HepG2 (cell line): Measurements from ENCODE around the gene LLGL2. TPM values are rescaled to one million over a fixed set of nuclear protein-coding genes. Genes with fewer than 3 reads are reported as not detected.

Source experiments
- ATAC-seq: fragments of 200-7000 bp; cut with Tn5 transposase; 3 replicates; pipeline ENCODE4 v1.9.1; 2020; ENCODE audit warnings: mild to moderate bottlenecking, moderate library complexity
- BruUV-seq: library from RNA; stranded (reverse); fragments of 400-500 nt; replicated peaks from 2 replicates; lab custom pipeline; 2021; lab: Mats Ljungman, UMichigan
- CTCF ChIA-PET: fragments of 300-600 bp; formaldehyde crosslinking; extraction: SDS; loops from one replicate; lab custom pipeline; 2021; ENCODE audit warnings: low total read pairs, inconsistent platforms, low intra/inter-chr PET ratio; lab: Yijun Ruan, JAX
- POLR2A ChIA-PET: fragments of 350-600 bp; sonication (Branson Sonifier 250); formaldehyde crosslinking; loops from one replicate; lab custom pipeline; 2020; ENCODE audit warnings: antibody characterized with exemption, inconsistent platforms; lab: Yijun Ruan, JAX
- DNase-seq: peaks from one replicate; pipeline ENCODE4 v3.0.0-alpha.2; 2015; ENCODE audit warnings: low spot score
- FAIRE-seq: peaks from 3 replicates; lab custom pipeline; 2011; peaks lifted over from hg19 to GRCh38; lab: Jason Lieb, UNC
- H2AFZ ChIP-seq: one replicate; pipeline ENCODE4 v1.6.1; 2011; ENCODE audit warnings: low read length, inconsistent platforms
- H3K27ac ChIP-seq: fragments of 300-600 bp; 3 replicates; pipeline ENCODE4 v1.8.0; 2011; ENCODE audit warnings: mixed run types, mild to moderate bottlenecking, mixed read lengths, low read length, inconsistent platforms; ENCODE audit not compliant: insufficient read depth; ENCODE audit errors: extremely low read length
- H3K27me3 ChIP-seq, 2 experiments: fragments of 200-600 bp in 1 of 2; 2 replicates in 1 of 2; 3 replicates in 1 of 2; pipeline versions ENCODE4 v1.6.0 to v1.8.0; 2011; ENCODE audit warnings: low read length in 2 of 2, mild to moderate bottlenecking in 2 of 2, moderate library complexity in 2 of 2, inconsistent platforms in 1 of 2; ENCODE audit not compliant: insufficient read depth in 2 of 2, control insufficient read depth in 1 of 2
- H3K36me3 ChIP-seq, 2 experiments: fragments of 200-600 bp in 1 of 2; replicated peaks in 1 of 2; 2 replicates in 1 of 2; 3 replicates in 1 of 2; pipeline versions ENCODE4 v1.5.1 to v1.8.0; 2011; ENCODE audit warnings: low read length in 2 of 2, inconsistent platforms in 1 of 2; ENCODE audit not compliant: insufficient read depth in 2 of 2, control insufficient read depth in 1 of 2
- H3K4me1 ChIP-seq: 2 replicates; pipeline ENCODE4 v1.5.1; 2012; ENCODE audit warnings: low read length, inconsistent platforms; ENCODE audit not compliant: insufficient read depth
- H3K4me2 ChIP-seq: 2 replicates; pipeline ENCODE4 v1.6.0; 2011; ENCODE audit warnings: low read depth, low read length, inconsistent platforms
- H3K4me3 ChIP-seq, 3 experiments: fragments of 200-600 bp in 1 of 3; sonication (generic), shearing (Covaris generic) in 1 of 3; replicated peaks in 1 of 3; 2 replicates each; pipeline ENCODE4 v1.5.1; 2011 to 2016; ENCODE audit warnings: low read length in 3 of 3, inconsistent platforms in 2 of 3, low read depth in 2 of 3, mild to moderate bottlenecking in 2 of 3, control low read depth in 1 of 3, mixed read lengths in 1 of 3; ENCODE audit not compliant: insufficient read depth in 1 of 3
- H3K79me2 ChIP-seq: one replicate; pipeline ENCODE4 v1.6.1; 2011; ENCODE audit warnings: low read length, inconsistent platforms; ENCODE audit not compliant: insufficient read depth
- H3K9ac ChIP-seq: 2 replicates; pipeline ENCODE4 v1.6.0; 2011; ENCODE audit warnings: mild to moderate bottlenecking, low read depth, low read length, inconsistent platforms; ENCODE audit not compliant: insufficient read depth
- H3K9me3 ChIP-seq: 2 replicates; pipeline ENCODE4 v1.5.1; 2012; ENCODE audit warnings: mild to moderate bottlenecking, low read length
- H4K20me1 ChIP-seq: 2 replicates; pipeline ENCODE4 v1.6.0; 2011; ENCODE audit warnings: inconsistent platforms, mild to moderate bottlenecking, low read length, moderate library complexity; ENCODE audit not compliant: insufficient read depth
- CHD2 ChIP-seq: IDR thresholded peaks from 2 replicates; pipeline ENCODE4 v1.6.1; 2011; ENCODE audit warnings: low read depth, low read length, improper control_type of control experiment
- NKX3-1 ChIP-seq: sonication (generic); formaldehyde crosslinking; IDR thresholded peaks from 2 replicates; pipeline ENCODE4 v1.5.0; 2020; ENCODE audit warnings: missing genetic modification reagents
- PAX8 ChIP-seq: sonication (generic); formaldehyde crosslinking; IDR thresholded peaks from 2 replicates; pipeline ENCODE4 v1.8.0; 2022; ENCODE audit warnings: mild to moderate bottlenecking, missing genetic modification reagents, borderline replicate concordance
- ZNF430 ChIP-seq: sonication (generic); formaldehyde crosslinking; IDR thresholded peaks from 2 replicates; pipeline ENCODE4 v1.9.0; 2021; ENCODE audit warnings: mild to moderate bottlenecking, missing genetic modification reagents
- ZNF737 ChIP-seq: sonication (generic); formaldehyde crosslinking; IDR thresholded peaks from 2 replicates; pipeline ENCODE4 v1.5.0; 2020; ENCODE audit warnings: missing genetic modification reagents, mild to moderate bottlenecking, borderline replicate concordance
- ZNF766 ChIP-seq: sonication (generic); formaldehyde crosslinking; IDR thresholded peaks from 2 replicates; pipeline ENCODE4 v1.5.0; 2020; ENCODE audit warnings: missing genetic modification reagents, borderline replicate concordance
- WGBS: methylation state at CpG from one replicate; pipeline ENCODE4 v1.1.6; 2017; ENCODE audit warnings: low lambda C conversion rate; 5-methylcytosine and 5-hydroxymethylcytosine counted together
- in situ Hi-C: cut with HindIII; loops from 2 replicates; pipeline ENCODE4 v1.10.0; 2017; ENCODE audit warnings: low pct_unique_long_range_greater_than_20kb; ENCODE audit not compliant: extremely low pct_ligation_motif_present
- intact Hi-C: fragments of 100-400 bp; cut with micrococcal nuclease; formaldehyde crosslinking; loops from one replicate; pipeline ENCODE4 v1.10.0; 2022; ENCODE audit not compliant: unreplicated experiment
- polyA plus RNA-seq, 8 experiments: library from polyadenylated mRNA; depleted of rRNA in 3 of 8; stranded (reverse) in 7 of 8; unstranded in 1 of 8; fragments of >200 nt; fragmentation: Illumina TruSeq in 4 of 8; extraction: Trizol in 4 of 8; gene quantifications; 2 replicates each; pipeline versions ENCODE4 v1.2.1 to v1.2.3, GENCODE V29; 2011 to 2016; ENCODE audit warnings: low read depth in 4 of 8, missing spikeins in 1 of 8, mixed read lengths in 1 of 8; ENCODE audit not compliant: insufficient read depth in 1 of 8
- total RNA-seq, 5 experiments: library from RNA; depleted of rRNA; stranded (reverse); fragments of >200 nt; fragmentation: Illumina TruSeq; extraction: Trizol; gene quantifications; 2 replicates each; pipeline ENCODE4 v1.2.3, GENCODE V29; 2016; ENCODE audit warnings: low read depth in 1 of 5
- TF ChIP-seq, protein P1 (sequence below): sonication (generic); formaldehyde crosslinking; IDR thresholded peaks from 2 replicates; pipeline ENCODE4 v1.5.0; 2020; ENCODE audit warnings: mild to moderate bottlenecking, missing genetic modification reagents
- TF ChIP-seq, protein P2 (sequence below): sonication (generic); formaldehyde crosslinking; IDR thresholded peaks from 2 replicates; pipeline ENCODE4 v1.5.0; 2020; ENCODE audit warnings: mild to moderate bottlenecking, missing genetic modification reagents

Gene LLGL2
- total and polyA plus RNA-seq, 2 of the 13 experiments (the other 11 are each of a cell fraction or from before 2014, with no cell fraction given): 83.0 to 86.7 TPM

DNA sequence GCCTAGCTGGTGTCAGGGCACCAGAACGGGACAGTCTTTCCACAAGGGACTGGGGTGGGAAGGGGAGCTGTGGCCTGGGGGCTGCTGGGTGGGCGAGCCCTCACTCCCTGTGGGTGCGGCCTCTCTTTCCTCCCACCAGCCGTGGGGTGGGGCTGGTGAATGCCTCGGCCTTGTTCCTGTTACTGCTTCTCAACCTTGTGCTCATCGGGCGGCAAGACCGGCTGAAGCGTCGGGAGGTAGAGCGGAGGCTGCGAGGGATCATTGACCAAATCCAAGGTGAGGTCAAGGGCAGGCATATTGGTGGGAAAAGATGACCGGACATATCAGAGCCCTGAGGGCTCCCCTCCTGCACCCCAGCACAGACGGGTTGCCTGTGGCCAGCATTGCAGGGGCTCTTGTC is 39.3 kb upstream of the LLGL2 start:
- Histone ChIP-seq H3K4me2 (no peak overlapping the region), H3K9ac (no peak overlapping the region), H3K9me3 (no peaks in the 10 kb centered on the region), H3K27ac (no peak overlapping the region), H3K27me3 (no peaks in the 10 kb centered on the region), H3K36me3 (peaks cover 17 to 21% of the 10 kb centered on the region in 2 experiments), H3K4me1 (no peaks in the 10 kb centered on the region), H2AFZ (no peak overlapping the region), H3K79me2 (no peaks in the 10 kb centered on the region), H3K4me3 (no peak overlapping the region), H4K20me1 (peaks cover 8% of the 10 kb centered on the region; the same call in 1 of the 2 replicates)
- TF ChIP-seq ZNF766: no peak
- no peak for TF ChIP-seq PAX8 (CRISPR knock-in tag)
- no peak for TF ChIP-seq ZNF430 (CRISPR knock-in tag)
- TF ChIP-seq ZNF737 (CRISPR knock-in tag): no peak
- no peak for TF ChIP-seq NKX3-1 (CRISPR knock-in tag)
- TF ChIP-seq, protein P1, sequence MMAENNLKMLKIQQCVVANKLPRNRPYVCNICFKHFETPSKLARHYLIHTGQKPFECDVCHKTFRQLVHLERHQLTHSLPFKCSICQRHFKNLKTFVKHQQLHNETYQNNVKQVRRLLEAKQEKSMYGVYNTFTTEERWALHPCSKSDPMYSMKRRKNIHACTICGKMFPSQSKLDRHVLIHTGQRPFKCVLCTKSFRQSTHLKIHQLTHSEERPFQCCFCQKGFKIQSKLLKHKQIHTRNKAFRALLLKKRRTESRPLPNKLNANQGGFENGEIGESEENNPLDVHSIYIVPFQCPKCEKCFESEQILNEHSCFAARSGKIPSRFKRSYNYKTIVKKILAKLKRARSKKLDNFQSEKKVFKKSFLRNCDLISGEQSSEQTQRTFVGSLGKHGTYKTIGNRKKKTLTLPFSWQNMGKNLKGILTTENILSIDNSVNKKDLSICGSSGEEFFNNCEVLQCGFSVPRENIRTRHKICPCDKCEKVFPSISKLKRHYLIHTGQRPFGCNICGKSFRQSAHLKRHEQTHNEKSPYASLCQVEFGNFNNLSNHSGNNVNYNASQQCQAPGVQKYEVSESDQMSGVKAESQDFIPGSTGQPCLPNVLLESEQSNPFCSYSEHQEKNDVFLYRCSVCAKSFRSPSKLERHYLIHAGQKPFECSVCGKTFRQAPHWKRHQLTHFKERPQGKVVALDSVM (CRISPR knock-in tag): no peak
- no peak for TF ChIP-seq CHD2
- TF ChIP-seq, protein P2, sequence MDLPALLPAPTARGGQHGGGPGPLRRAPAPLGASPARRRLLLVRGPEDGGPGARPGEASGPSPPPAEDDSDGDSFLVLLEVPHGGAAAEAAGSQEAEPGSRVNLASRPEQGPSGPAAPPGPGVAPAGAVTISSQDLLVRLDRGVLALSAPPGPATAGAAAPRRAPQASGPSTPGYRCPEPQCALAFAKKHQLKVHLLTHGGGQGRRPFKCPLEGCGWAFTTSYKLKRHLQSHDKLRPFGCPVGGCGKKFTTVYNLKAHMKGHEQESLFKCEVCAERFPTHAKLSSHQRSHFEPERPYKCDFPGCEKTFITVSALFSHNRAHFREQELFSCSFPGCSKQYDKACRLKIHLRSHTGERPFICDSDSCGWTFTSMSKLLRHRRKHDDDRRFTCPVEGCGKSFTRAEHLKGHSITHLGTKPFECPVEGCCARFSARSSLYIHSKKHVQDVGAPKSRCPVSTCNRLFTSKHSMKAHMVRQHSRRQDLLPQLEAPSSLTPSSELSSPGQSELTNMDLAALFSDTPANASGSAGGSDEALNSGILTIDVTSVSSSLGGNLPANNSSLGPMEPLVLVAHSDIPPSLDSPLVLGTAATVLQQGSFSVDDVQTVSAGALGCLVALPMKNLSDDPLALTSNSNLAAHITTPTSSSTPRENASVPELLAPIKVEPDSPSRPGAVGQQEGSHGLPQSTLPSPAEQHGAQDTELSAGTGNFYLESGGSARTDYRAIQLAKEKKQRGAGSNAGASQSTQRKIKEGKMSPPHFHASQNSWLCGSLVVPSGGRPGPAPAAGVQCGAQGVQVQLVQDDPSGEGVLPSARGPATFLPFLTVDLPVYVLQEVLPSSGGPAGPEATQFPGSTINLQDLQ (CRISPR knock-in tag): no peak
- DNase-seq (no peak), FAIRE-seq (no peak), ATAC-seq (no peak)
- intact Hi-C loops (loop anchor here (5.0 kb wide), 1 partner anchor 59 kb away; no protein-coding TSS in a partner anchor), in situ Hi-C loops (loop anchor here (5.0 kb wide), 1 partner anchor 54 kb away; no protein-coding TSS in a partner anchor)
- POLR2A ChIA-PET: no interaction called here
- WGBS: 96% methylated on average over 14 of the region's 14 CpGs
- BruUV-seq: no TSS peak
- CTCF ChIA-PET: interaction anchor here (0.8 to 1.0 kb wide), 2 partner anchors 59 to 60 kb away, joined by 3 to 4 read pairs; no protein-coding TSS in a partner anchor
